Esophagus muscularis mucosa (tissue), 4 donors: Measurements from ENCODE around the gene TBX2. TPM values are rescaled to one million over a fixed set of nuclear protein-coding genes. Genes with fewer than 3 reads are reported as not detected.

Experiments used
- DNase-seq: peaks from one replicate; pipeline ENCODE4 v3.0.0-alpha.2; 2017; ENCODE audit errors: extremely low spot score
- H3K27ac ChIP-seq, 4 donors: fragments of 200-600 bp; sonication (generic); replicated peaks in 1 of 4; 1 replicate in 3 of 4; 2 replicates in 1 of 4; pipeline ENCODE4 v1.5.1; 2016 to 2019; ENCODE audit warnings: mild to moderate bottlenecking in 1 of 4
- H3K27me3 ChIP-seq, 4 donors: fragments of 200-600 bp; sonication (generic); one replicate each; pipeline versions ENCODE4 v1.5.1 to v1.6.0; 2016 to 2019
- H3K36me3 ChIP-seq, 4 donors: fragments of 200-600 bp; sonication (generic); one replicate each; pipeline ENCODE4 v1.5.1; 2016 to 2019
- H3K4me1 ChIP-seq, 4 donors: fragments of 200-600 bp; sonication (generic); one replicate each; pipeline ENCODE4 v1.5.1; 2016 to 2019
- H3K4me3 ChIP-seq, 4 donors: fragments of 200-600 bp; sonication (generic); 1 replicate in 2 of 4; 2 replicates in 2 of 4; pipeline ENCODE4 v1.5.1; 2016 to 2019; ENCODE audit warnings: mild to moderate bottlenecking in 4 of 4, moderate library complexity in 1 of 4
- H3K9me3 ChIP-seq, 4 donors: fragments of 200-600 bp; sonication (generic); 1 replicate in 3 of 4; 2 replicates in 1 of 4; pipeline ENCODE4 v1.5.1; 2016 to 2019
- CTCF ChIP-seq, 3 experiments: fragments of 200-600 bp in 2 of 3; fragments of 450-650 bp in 1 of 3; sonication (generic) in 2 of 3; IDR thresholded peaks; one replicate each; pipeline ENCODE4 v1.5.1; 2017 to 2019; ENCODE audit warnings: antibody characterized with exemption in 3 of 3, mild to moderate bottlenecking in 2 of 3, moderate library complexity in 1 of 3
- EP300 ChIP-seq: sonication (generic); formaldehyde crosslinking; IDR thresholded peaks from one replicate; pipeline ENCODE4 v1.6.1; 2017; ENCODE audit warnings: antibody characterized with exemption
- POLR2A ChIP-seq: fragments of 450-650 bp; IDR thresholded peaks from one replicate; pipeline ENCODE4 v1.6.1; 2017; ENCODE audit warnings: antibody characterized with exemption, moderate library complexity, mild to moderate bottlenecking, low read depth
- POLR2AphosphoS5 ChIP-seq, 2 donors: sonication (generic); formaldehyde crosslinking; IDR thresholded peaks; one replicate each; pipeline ENCODE4 v1.6.1; 2017; ENCODE audit warnings: antibody characterized with exemption in 2 of 2
- WGBS: methylation state at CpG from one replicate; pipeline ENCODE4 v1.1.5; 2018; 5-methylcytosine and 5-hydroxymethylcytosine counted together
- intact Hi-C: fragments of 100-400 bp; cut with DNase I; formaldehyde crosslinking; loops from one replicate; pipeline ENCODE4 v1.15.1; 2023
- total RNA-seq, 4 donors: library from RNA; depleted of rRNA; stranded (reverse); fragments of >200 nt; gene quantifications; one replicate each; pipeline versions ENCODE4 v1.1.0 to v1.2.1, GENCODE V29; 2016

TBX2 gene
- 10 to 100 TPM; 17.9 to 42.6 (median 31.3) TPM for total RNA-seq

DNA sequence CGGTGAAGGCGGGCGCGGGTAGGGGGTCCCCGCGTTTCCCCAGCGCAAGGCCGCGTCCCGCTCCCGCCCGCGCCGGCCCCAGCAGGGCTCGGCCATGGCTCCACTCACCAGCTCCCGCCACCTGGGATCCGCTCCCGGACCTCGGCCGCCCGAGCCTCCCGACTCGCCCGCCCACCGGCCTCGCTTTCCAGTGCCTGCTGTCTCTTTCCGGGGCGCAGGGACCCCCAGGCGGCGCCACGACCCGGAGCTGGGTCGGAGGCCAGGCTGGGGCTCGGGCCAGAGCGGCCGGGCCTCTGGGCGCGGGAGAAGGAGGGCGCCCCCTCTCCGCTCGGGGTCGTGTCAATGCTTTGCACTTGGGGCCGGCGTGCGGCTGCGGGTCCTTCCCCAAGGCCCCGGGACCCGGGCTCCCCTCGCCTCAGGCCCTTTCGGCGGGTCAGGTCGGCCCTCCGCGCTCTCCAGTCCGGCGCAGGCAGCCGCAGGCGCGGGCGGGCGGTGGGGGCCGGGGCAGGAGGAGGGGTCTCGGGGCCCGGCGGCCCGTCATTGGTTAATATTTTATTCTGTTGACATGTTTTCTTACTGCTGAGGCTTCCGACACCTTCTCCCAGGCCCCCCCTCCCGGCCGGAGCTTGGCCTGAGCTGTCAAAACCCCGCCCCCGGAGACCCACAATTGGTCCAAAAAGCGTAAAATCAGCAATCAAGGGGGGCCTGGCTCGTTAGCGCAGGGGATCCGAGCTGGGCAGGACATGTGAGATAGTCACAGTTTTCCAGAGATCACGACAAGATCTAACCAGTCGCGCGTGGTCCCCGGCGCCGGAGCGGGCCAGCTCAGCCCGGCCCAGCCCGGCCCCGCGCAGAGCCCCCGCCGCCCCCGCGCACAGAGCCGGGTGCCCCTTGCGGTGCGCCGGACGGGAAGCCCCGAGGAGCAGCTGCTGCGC, at the start of gene TBX2:
TBX2 (plus strand) TSS at position 713 of the 935 bp plus-strand sequence. CDS start 334 bp downstream, outside the sequence.
- Histone ChIP-seq H3K4me3 (peak within 1 kb of the TSS; percentile 66 to 78 (median 72)), H3K9me3 (no peaks in the 10 kb centered on the region), H3K36me3 (peaks cover 0 to 20% (median 14%) of the 10 kb centered on the region in 4 donors), H3K4me1 (peaks cover 46 to 90% (median 85%) of the 10 kb centered on the region in 4 donors), H3K27me3 (peaks cover 3 to 87% (median 36%) of the 10 kb centered on the region in 4 donors), H3K27ac (peak within 1 kb of the TSS; percentile 88 to 96 (median 90))
- TF ChIP-seq EP300, result no peak
- peak; percentile 35 to 75 for TF ChIP-seq POLR2AphosphoS5 (IDR thresholded peaks at IDR 0.05)
- peak; percentile 50 for TF ChIP-seq POLR2A
- TF ChIP-seq CTCF (IDR thresholded peaks at IDR 0.05), result no peak
- DNase-seq, result no peak
- WGBS, result 2% methylated on average over 18 of the region's 98 CpGs
- intact Hi-C loops, result loop anchor here (10.0 kb wide), 2 partner anchors 145 to 685 kb away; no protein-coding TSS in a partner anchor

DNA sequence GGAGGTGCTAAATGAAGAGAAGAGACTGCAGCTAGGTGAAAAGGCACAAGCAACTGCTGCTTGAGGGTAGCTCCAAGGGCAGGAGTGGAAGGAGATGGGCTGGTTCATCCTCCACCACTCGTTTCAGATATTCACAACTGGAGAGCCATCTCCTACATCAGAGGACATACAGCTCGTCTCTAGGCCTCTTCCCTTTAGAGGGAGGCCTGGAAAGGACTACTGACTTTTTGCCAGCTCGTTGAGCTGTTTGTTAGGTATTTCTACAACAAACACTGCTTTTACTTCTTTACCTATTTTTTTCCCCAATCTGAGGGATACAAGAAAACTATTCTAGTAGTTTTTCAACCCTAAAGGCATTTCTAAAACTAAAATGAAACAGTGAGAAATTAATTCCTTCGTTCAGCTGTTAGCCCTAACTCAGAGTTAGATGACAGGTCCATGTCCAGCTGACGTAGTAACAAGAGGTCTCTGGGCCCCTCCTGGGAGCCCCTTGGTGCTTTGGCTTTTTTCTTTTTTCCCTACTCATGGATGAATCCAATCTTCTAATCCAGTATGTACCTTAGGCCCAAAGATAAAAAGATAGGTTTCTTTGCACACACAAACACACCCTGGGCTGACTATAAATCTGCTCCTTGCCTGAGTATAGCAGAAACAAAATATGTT, 47.8 kb upstream of the TBX2 start:
- Histone ChIP-seq H3K36me3 (no peaks in the 10 kb centered on the region), H3K4me3 (no peak overlapping the region), H3K27me3 (no peaks in the 10 kb centered on the region), H3K27ac (no peak overlapping the region), H3K9me3 (no peaks in the 10 kb centered on the region), H3K4me1 (no peaks in the 10 kb centered on the region)
- DNase-seq, result no peak
- TF ChIP-seq POLR2AphosphoS5 (IDR thresholded peaks at IDR 0.05), result no peak
- WGBS, result 90% methylated on average over 5 of the region's 5 CpGs
- intact Hi-C loops, result no loop called here

DNA sequence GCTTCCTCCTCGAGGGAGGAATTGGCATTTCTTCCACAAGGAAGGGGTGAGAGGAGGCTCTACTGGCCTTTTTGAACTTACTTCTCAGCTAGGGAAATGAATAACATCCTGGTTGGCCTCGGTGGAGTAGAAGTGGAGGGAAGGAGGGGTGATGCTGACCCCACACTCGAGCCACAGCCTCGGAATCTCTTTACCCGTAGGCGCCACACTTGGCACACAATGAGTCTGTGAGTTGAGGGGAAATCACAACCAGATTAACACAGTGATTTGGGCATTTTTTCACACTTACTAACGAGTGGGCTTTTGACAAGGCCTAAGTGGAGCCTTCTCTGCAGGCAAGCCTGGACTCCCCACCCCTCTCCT, 47.3 kb upstream of the TBX2 start:
- TF ChIP-seq EP300 (no peak), POLR2AphosphoS5 (IDR thresholded peaks at IDR 0.05) (no peak), CTCF (IDR thresholded peaks at IDR 0.05) (no peak), POLR2A (no peak)
- intact Hi-C loops, result no loop called here
- DNase-seq, result no peak
- Histone ChIP-seq H3K4me1 (no peaks in the 10 kb centered on the region), H3K9me3 (no peaks in the 10 kb centered on the region), H3K27ac (no peak overlapping the region), H3K4me3 (no peak overlapping the region), H3K36me3 (no peaks in the 10 kb centered on the region), H3K27me3 (no peaks in the 10 kb centered on the region)
- WGBS, result 80% methylated on average over 7 of the region's 7 CpGs

GRCh38 chr17:61352781-61353491, 46.7 kb upstream of the TBX2 start:
- H3K4me1 ChIP-seq, result no peaks in the 10 kb centered on the region
- no peak overlapping the region for H3K27ac ChIP-seq
- intact Hi-C loops, result no loop called here
- H3K36me3 ChIP-seq, result no peaks in the 10 kb centered on the region
- no peaks in the 10 kb centered on the region for H3K9me3 ChIP-seq
- no peaks in the 10 kb centered on the region for H3K27me3 ChIP-seq
- 95% methylated on average over 12 of the region's 12 CpGs for WGBS
- H3K4me3 ChIP-seq, result no peak overlapping the region
- no peak for TF ChIP-seq CTCF (IDR thresholded peaks at IDR 0.05)
- DNase-seq, result no peak

- Histone ChIP-seq H3K4me3 (no peak overlapping the region), H3K27ac (no peak overlapping the region), H3K9me3 (no peaks in the 10 kb centered on the region), H3K27me3 (no peaks in the 10 kb centered on the region), H3K4me1 (no peaks in the 10 kb centered on the region), H3K36me3 (no peaks in the 10 kb centered on the region)
- no peak for DNase-seq
- WGBS, result 97% methylated on average over 12 of the region's 12 CpGs
- intact Hi-C loops, result no loop called here
- TF ChIP-seq CTCF (IDR thresholded peaks at IDR 0.05) (no peak), POLR2AphosphoS5 (IDR thresholded peaks at IDR 0.05) (no peak), EP300 (no peak), POLR2A (no peak)
Observed at GRCh38 chr17:61353615-61354014, 46.0 kb upstream of the TBX2 start.
